ENCODE measurements around the gene POLA1.

Gene POLA1

GRCh38 chrX:24982306-24982965 is 288.7 kb downstream of the POLA1 start:
- no peak for DNase-seq

GRCh38 chrX:24983931-24984330 is 290.2 kb downstream of the POLA1 start:
- DNase-seq = no peak

- no peak for DNase-seq
These were observed 291.4 kb downstream of the POLA1 start for GRCh38 chrX:24985120-24985519.

GRCh38 chrX:24987731-24988130 is 294.0 kb downstream of the POLA1 start:
- DNase-seq = no peak

GRCh38 chrX:24988314-24988713 is 294.6 kb downstream of the POLA1 start:
- DNase-seq = no peak

- DNase-seq = no peak
These were observed 296.8 kb downstream of the POLA1 start for GRCh38 chrX:24990535-24990934.

- no peak for DNase-seq
These were observed 300.2 kb downstream of the POLA1 start for GRCh38 chrX:24993879-24994278.

- DNase-seq = no peak
These were observed 302.5 kb downstream of the POLA1 start for GRCh38 chrX:24996096-24996709.

GRCh38 chrX:24999511-24999910 is 305.8 kb downstream of the POLA1 start:
- no peak for DNase-seq

- peak; percentile 17 for DNase-seq
These were observed 308.3 kb downstream of the POLA1 start for GRCh38 chrX:25001808-25002660.

- DNase-seq = no peak
These were observed 308.9 kb downstream of the POLA1 start for GRCh38 chrX:25002661-25003020.

GRCh38 chrX:25003066-25003849 is 309.5 kb downstream of the POLA1 start:
- DNase-seq = peak; percentile 60

- no peak for DNase-seq
These were observed 310.3 kb downstream of the POLA1 start for GRCh38 chrX:25004040-25004439.

GRCh38 chrX:25004485-25005032 is 310.8 kb downstream of the POLA1 start:
- peak; percentile 60 for DNase-seq

GRCh38 chrX:25005034-25005381 is 311.3 kb downstream of the POLA1 start:
- DNase-seq = no peak

GRCh38 chrX:25005382-25006185 is 311.9 kb downstream of the POLA1 start:
- DNase-seq = peak; percentile 41

- no peak for DNase-seq
These were observed 312.9 kb downstream of the POLA1 start for GRCh38 chrX:25006586-25007058.

- peak; percentile 47 for DNase-seq
These were observed 313.6 kb downstream of the POLA1 start for GRCh38 chrX:25007059-25008053.

GRCh38 chrX:25009407-25009806 is 315.7 kb downstream of the POLA1 start:
- DNase-seq = no peak

Measured in right kidney (tissue), 1 donor.